Choroid plexus epithelial cell (primary cell): Measurements from ENCODE around the gene PLEKHG3.

Experiments used
- DNase-seq: peaks from one replicate; pipeline ENCODE4 v3.0.0-alpha.2; 2010; ENCODE audit warnings: low read depth
- H3K4me3 ChIP-seq: 2 replicates; pipeline ENCODE4 v1.5.1; 2011; ENCODE audit warnings: low read depth, mild to moderate bottlenecking, control low read depth, low read length, moderate library complexity
- TF ChIP-seq, protein P1 (sequence below): conservative IDR thresholded peaks from 2 replicates; pipeline ENCODE4 v1.5.1; 2011; ENCODE audit warnings: low read depth, mild to moderate bottlenecking, control low read depth, inconsistent platforms, low read length, moderate library complexity

The PLEKHG3 gene

DNA sequence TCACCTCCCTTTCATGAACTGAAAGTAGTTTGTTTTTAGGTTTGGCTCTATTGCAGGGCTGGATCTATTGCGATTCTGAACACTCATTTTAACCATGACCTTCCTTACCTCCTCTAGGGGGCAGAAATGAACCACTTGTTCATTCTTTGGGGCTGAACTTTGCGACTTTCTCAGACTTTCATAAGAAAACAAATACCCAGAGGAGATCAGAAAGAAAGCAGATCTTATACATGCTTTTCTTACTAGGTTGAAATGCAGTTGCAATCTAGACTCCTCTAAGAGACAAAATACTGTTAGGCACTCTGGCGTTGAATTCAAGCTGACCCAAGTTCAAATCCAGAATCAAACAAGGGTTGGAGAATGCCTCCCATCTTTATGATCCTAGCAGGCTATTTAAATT, 32.6 kb upstream of the PLEKHG3 start:
- DNase-seq, result peak; percentile 87
- H3K4me3 ChIP-seq, result no peak overlapping the region
- TF ChIP-seq, protein P1, sequence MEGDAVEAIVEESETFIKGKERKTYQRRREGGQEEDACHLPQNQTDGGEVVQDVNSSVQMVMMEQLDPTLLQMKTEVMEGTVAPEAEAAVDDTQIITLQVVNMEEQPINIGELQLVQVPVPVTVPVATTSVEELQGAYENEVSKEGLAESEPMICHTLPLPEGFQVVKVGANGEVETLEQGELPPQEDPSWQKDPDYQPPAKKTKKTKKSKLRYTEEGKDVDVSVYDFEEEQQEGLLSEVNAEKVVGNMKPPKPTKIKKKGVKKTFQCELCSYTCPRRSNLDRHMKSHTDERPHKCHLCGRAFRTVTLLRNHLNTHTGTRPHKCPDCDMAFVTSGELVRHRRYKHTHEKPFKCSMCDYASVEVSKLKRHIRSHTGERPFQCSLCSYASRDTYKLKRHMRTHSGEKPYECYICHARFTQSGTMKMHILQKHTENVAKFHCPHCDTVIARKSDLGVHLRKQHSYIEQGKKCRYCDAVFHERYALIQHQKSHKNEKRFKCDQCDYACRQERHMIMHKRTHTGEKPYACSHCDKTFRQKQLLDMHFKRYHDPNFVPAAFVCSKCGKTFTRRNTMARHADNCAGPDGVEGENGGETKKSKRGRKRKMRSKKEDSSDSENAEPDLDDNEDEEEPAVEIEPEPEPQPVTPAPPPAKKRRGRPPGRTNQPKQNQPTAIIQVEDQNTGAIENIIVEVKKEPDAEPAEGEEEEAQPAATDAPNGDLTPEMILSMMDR, result peak; percentile 77

DNA sequence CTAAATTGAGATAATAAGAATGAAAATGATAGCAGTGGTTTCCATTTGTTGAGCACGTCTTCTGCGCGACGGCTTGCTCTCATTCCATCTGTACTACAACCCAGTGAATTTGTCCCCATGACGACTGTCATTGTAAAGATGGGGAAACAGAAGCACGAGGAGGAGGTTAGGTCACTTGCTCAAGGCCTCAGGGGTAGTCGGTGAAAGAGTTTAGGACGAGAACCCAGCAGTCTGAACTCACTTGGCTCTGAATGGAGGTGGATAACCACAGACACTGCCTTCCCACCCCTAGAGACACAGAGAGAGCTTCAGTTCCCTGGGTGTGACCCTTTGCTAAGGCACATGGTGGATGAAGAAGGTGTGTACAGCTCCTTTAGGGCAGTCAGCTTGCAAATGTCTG, 30.9 kb upstream of the PLEKHG3 start:
- TF ChIP-seq, protein P1, result no peak
- DNase-seq, result no peak
- H3K4me3 ChIP-seq, result no peak overlapping the region

DNA sequence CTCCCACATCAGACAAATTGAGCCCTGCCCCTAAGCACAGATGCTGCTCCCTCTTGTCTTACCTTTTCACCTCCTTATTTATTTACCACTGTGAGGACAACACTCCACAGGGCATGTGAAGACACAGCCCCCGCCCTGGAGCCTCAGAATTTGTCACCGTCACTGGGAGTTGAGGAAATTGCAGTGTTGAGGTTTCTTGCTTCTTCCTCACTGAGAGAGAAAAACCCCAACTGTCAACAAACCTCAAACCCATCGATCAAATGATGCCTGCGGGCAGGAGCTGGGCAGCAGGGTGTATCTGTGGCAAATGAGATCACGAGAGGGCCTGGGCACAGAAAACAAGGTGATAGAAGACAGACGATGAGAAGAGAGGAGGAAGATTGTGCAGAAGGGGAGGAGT, 30.5 kb upstream of the PLEKHG3 start:
- H3K4me3 ChIP-seq, result no peak overlapping the region
- DNase-seq, result no peak
- TF ChIP-seq, protein P1, result no peak

DNA sequence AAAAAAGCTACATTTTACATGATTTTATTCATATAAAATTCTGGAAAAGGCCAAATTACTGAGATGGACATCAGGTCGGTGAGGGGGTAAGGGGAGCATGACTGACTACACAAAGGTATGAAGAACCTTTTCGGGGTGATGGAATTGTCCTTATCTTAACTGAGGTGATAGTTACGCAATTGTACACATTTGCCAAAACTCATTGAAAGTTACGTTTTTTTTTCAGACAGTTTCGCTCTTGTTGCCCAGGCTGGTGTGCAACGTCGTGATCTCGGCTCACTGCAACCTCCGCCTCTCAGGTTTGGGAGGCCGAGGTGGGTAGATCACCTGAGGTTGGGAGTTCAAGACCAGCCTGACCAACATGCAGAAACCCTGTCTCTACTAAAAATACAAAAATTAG, 29.4 kb upstream of the PLEKHG3 start:
- TF ChIP-seq, protein P1, result no peak
- no peak overlapping the region for H3K4me3 ChIP-seq
- no peak for DNase-seq

DNA sequence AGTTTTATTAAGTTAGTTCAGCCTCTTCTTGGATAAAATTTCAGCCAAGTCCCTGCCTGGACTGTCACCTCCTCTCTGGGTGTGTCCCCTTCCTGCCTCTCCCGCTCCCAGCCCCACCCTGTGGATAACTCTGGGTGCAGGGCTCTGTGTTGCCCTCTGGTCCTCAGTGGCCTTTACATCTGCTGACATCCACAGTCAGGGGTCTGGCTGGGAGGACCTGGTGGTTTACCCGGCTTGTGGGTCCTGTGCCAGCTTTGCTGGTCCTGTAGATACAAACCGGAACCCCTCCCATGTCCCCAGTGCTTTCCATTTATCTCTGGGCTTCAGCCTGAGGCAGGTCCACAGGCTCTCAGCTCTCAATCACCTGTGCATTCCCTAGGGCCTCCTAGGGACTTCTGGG, 28.9 kb upstream of the PLEKHG3 start:
- H3K4me3 ChIP-seq, result no peak overlapping the region
- DNase-seq, result no peak
- TF ChIP-seq, protein P1, result no peak

DNA sequence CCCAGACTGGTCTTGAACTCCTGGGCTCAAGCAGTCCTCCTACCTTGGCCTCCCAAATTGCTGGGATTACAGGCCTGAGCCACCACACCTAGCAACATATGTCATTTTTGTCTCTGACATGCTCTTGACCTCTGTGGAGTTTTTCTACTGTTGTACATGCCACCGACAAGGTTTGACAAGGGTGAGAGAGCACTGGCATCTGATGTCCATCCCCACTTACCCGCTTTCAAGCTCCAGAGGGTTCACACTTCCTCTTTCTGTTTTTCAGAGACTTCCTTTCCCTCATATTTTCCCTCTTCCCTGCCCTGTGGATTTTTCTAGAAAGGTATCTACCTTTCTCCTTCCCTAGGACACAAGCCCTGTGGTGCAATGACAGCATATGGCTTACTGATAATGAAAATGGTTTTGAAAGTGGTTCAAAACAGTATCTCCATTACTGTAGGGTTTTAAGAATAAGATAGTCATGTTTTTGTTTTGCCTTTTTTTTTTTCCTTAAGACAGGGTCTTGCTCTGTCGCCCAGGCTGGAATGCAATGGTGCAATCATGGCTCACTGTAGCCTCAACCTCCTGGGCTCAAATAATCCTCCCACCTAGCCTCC, 27.7 kb upstream of the PLEKHG3 start:
- TF ChIP-seq, protein P1, result no peak
- DNase-seq, result no peak
- H3K4me3 ChIP-seq, result no peak overlapping the region

DNA sequence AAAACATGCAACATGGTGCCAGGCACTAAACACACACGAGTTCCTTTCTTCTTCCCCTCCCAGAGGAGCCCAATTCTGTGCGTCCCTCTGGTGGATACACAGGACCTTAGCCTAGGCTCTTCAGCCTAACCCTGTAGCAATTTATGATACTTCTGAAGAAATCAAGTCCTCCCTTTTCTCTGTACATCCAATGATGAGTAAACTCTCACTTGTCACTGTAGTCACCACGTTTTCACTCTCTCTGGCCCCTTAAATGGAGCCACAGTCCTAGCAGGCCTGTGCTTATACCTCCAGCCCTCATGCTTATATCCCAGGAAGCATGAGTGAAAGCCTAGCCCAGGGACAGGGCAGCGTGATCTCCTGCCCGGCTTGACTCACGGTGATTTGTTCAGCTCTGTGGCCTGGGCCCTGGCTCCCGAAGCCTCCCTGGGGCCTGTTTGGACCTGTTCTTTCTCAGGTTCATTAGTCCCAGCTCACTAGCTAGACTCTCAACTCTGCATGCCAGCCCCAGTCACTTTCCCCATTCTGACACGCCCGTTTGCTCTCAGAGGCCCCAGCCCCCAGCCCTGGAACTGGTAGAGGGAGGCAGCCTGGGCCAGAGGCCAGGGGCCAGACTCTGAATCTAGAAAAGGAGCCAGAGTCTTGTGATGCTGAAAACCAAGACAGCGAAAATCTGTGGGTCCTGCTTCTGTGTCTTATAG, 24.1 kb upstream of the PLEKHG3 start:
- H3K4me3 ChIP-seq, result no peak overlapping the region
- DNase-seq, result no peak
- TF ChIP-seq, protein P1, result no peak
